HG02571 (cell line): ENCODE data around the gene NEK10.
A peak's percentile ranks its signal among the peaks of the same experiment; 100 is the strongest.
"Not testable (repeated sequence)": the region's sequence is repeated elsewhere in the genome, so short reads cannot be mapped to it uniquely, and the experiment has no call there.

Experiments
- ATAC-seq: cut with Tn5 transposase; IDR thresholded peaks from one replicate; pipeline ENCODE4 v1.9.1; 2021; ENCODE audit warnings: mild to moderate bottlenecking, moderate library complexity; ENCODE audit not compliant: unreplicated experiment

Gene NEK10

DNA sequence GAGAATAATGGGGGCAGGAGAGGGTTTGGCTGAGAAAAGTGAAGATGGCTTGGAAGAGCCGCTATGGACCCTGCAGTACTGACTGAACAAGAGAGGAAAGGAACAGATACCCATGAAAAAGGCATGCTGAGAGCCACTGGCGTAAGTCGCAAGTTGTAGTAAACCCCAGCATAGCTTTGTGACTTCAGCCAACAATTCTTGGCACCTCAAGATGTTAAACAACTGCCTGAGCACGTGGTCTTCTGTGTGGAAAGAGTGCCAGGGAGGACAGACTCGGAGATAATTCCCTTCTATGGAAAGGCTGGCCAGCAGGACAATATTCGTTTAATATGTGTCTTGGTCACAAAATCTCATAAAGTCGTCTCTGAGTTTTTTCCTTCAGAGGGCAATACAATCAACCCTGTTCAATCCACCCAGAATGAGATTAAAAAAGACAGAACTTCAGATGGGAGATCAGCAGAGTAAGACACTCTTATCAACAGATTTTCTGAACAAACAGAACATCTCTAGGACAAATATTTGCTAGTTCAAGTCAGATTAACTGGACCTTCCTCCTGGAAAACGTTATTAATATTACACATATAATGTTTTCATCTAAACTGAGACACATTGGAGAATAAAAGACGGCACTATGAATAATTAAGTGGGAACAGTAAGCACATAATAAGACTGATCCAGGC, 49.2 kb downstream of the NEK10 start:
- no peak for ATAC-seq

DNA sequence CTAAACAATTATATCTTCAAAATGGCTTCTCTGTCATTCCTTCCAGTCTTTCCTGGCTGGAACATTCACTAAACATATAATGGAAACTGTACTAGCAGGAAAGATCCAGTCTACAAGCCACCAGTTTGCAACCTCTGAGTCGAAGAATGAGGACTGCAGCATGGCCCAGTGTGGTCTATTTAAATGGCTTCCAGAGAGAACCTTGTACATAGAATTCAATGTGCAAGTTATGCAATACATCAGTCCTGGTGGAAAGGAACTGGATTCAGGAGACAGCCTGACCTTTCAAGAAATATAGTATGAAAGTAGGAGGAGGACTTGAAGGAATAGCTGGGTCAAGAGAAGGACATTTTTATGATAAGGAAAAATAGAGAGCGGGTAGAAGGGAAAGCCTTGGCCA, 49.9 kb downstream of the NEK10 start:
- no peak for ATAC-seq

DNA sequence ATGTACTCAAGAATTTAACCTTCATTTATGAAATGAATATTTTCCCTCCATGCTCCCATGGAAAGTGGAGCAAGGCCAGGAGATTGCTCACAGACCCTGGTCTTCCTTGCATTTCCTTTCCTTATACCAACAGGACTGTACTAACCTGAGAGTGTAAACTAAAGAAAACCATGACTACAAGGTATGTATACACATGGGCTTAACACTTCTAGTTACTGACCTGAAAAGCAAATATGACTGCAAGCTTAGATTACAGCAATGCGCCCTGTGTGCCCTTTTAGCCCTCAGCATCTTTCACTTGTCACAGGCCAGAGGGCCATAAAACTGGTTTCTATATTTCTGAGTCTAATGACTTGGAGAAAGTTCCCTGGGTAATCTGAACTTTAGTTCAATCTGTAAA, 52.1 kb downstream of the NEK10 start:
- ATAC-seq: no peak

DNA sequence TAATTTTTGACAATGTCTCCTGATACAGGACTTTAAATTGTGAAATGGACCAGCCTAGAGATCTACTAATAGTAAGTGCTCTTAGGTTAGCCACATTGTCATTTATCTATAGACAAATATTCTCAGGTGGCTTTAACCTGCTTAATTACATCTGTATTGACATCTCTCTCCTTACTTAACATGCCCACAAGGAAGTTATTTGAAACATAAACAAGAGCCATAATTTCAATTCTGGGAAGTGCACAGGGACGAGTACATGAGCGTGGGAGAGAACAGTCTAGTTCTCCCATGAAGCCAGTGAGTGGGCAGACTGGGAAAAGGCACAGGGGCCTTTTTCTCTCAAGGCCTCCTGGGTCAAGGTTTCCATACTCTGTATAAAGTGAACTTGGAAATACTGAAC, 54.2 kb downstream of the NEK10 start:
- no peak for ATAC-seq

DNA sequence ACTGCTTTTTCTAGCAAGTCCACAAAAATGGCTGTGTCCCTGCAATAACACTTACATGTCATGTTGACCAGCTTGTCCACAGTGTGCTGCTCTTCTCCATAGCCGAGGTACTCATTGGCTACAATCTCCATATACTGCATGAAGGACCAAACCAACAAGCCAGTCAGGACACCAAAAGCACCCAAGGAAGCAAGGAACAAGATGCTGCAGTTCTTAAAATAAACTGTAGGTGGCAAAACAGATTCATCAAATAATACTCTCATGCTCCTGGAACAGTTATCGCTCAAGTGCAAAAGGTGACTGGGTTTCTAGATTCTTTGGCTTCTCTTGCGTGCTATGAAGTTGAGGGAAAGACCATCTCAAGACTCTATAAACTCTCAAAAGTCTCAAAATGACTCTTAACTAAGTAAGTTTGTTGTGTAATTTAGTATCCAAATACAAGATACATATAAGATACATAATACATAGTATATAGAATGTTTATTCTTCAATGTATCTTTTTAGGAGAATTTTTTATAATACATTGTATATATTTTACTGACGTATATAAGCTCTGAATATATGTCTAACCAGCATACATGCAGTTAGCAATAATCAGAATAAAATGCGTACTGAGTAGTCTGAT, 57.0 kb downstream of the NEK10 start:
- peak; percentile 80 for ATAC-seq

DNA sequence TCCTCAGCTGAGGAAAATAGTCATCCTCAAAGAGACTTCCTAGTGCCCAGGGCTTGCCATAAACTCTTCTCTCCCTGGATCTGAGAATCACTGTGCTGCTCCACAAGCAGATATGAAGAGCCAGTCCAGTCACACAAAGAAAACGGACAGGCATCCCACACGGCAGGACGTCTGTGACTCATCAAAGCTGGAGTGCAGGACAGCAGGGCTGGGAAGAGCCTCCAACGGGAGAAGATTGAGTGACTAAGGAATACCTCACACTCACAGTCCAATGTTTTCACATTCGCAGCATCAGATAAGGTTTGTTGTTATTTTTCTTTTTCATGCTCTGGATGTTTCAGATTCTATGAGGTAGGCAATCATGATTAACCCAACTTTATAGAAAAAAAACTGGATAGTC, 57.8 kb downstream of the NEK10 start:
- ATAC-seq: no peak

DNA sequence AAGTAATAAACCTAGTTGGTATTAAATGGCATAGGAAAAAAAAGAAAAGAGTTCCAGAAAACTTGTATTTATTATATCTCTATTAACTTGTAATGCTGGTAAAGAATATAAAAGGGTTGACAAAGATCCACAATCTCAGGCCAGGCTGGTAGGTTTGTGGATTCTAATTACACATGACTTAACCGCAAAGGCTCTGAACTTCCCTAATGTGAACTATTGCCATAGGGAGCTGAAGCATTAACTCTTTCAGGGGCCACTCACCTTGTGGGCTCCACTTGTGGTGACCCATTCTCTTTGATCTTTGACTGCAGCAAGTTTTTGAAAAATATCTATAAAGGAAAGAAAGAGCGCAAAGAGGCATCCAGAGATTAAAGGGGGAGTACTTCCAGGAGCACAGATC, 58.5 kb downstream of the NEK10 start:
- no peak for ATAC-seq

DNA sequence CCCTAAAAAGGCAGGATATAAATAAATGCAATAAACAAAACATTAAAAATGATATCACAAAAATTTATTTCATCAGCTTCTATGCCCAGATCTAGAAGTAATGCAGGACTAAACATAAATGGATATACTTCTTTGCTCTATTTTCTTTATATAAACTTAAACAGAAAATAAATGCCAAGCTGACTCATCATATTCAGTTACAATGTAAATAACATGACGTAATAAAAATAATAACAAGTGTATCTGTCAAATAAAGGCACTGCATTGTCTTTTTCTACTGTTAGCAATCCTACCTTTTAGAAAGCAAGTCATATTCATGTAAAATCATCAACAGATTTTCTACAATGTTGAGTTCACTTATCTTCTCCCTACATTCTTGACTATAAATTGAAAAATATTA, 61.6 kb downstream of the NEK10 start:
- ATAC-seq: no peak

DNA sequence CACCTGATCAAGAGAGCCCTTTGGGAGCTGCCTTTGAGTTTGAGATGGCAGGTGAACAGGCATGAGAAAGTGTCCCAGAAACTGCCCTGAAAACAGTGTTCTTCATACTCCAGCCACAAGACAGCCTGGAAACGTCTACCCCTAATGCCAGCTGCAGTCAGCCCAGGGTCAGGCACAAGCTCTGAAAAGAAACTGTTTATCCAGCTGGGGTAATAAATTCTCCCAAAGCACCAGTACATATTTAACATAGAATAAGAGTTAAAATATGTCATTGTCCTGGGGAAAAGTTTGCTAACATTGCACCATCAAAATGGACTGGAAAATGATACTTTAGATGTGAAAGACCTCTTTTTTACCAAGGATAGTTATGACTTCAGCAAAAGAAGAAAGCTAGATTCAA, 66.3 kb downstream of the NEK10 start:
- no peak for ATAC-seq

DNA sequence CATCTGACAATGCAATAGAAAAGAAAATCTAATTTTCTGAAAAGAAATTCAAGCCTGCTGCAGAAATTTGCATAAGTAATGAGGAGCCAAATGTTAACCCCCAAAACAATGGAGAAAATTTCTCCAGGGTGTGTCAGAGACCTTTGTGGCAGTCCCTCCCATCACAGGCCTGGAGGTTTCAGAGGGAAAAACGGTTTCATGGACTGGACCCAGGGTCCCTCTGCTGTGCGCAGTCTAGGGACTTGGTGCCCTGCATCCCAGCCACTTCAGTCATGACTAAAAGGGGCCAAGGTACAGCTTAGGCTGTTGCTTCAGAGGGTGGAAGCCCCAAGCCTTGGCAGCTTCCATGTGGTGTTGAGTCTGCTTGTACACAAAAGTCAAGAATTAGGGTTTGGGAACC, 70.2 kb downstream of the NEK10 start:
- not testable (repeated sequence) for ATAC-seq

DNA sequence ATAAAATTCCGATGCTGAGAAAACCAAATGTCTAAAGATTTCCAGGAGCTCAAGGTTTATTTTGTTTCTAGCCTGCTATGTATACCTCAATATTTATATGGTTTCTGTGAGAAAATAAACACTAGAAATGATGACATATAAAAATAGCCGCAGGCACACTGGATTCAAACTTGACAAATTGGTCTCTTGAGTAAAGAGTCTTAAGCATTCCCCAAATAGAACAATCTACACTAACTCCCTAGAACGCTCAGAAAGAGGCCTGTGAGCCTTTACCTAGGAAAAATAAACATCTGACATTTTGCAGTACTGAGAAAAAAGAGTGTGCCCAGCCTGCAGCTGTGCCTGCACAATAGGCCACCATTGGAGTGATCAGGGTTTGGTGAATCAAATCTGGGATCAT, 75.2 kb downstream of the NEK10 start:
- no peak for ATAC-seq

DNA sequence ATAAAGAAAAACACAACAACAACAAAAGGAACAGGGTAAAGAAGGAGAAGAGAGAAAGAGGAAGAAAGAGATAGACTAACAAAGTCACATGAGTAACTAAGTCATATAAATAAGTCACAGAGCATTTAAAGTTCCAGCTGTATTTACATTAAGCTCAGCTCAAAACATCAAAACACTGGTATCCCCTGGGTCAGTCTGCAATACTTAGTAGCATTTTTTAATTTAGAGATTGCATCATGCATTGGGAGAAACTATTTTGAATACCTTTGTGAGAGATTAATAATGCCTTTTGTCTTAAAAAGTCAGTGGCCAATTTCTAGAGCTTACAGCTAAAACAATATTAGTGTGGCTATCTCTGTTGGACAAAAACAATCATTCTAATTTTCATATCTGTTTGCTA, 78.4 kb downstream of the NEK10 start:
- no peak for ATAC-seq

DNA sequence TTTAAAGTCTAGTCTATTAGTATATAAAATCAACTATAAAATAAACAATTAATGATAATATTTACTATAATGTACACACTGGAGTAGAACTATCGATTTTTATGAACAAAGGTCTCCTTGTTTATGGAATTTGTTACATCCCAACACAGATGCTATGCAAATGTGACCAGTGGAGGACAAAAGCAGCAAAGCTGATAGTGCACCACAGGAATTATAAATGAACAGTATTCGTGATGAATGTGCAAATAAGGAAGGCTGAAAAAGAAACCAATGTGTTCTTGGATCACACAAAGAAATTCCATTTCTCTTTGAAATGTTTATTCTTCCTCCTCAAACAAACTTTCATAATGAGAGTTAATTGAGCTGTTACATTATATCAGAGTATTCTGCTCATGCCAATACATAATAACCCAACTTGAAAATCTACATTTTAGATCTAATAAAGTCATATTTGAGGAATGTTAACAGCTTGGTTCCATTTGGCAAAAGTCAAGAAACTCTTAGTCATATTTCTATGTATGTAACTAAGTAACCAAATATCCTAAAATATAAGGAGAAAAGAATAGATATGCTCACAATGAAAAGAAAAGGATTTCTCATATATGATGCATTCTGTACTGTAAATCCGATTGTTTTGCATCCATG, 79.3 kb downstream of the NEK10 start:
- ATAC-seq: no peak

DNA sequence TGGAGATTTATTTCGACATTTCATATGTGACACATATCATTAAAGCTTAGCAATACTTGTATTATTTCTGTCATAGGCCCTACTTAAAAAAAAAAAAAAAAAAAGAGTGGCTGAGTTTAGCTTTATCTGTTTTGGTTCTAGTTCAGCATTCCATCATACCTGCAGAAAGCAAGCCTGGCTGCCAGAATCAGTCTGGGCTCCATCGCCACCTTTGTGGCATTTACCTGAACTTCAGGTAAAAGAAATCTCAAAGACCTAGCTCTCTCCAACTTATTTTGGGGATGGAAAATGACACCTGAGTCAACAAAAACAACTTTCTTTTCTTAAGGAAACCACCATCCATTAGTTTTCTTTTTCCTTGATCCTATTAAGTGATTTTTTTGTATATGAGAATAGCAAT, 82.1 kb downstream of the NEK10 start:
- no peak for ATAC-seq

DNA sequence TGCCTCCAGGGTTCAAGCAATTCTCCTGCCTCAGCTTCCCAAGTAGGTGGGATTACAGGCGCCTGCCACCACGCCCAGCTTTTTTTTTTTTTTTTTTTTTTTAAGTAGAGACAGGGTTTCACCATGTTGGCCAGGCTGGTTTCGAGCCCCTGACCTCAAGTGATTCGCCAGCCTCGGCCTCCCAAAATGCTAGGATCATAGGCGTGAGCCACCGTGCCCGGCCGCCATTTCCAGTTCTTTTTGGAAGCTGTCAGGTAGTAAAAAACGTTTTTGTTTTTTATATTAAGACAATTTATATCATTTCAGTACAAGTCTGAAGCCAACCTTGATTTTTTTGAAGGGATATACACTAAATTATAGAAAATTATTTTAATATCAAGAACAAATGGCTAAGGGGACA, 82.7 kb downstream of the NEK10 start:
- ATAC-seq: not testable (repeated sequence)

DNA sequence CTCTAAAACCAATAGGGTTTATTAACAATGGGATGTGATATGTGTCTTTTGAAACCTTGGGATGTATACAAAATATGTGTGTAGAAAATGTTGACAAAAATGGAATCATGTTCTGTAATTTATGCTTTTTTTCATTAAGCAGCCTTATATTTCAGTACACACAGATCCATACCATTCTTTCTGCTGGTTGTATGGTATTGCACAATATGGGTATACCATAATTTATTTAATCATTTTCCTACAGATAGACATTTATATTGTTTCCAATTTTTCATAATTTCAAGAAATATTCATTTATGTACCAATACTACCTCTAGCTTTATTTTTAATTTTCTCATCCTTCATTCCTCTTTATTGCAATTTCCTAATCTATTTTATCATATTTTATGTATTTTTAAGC, 83.5 kb downstream of the NEK10 start:
- ATAC-seq: no peak

DNA sequence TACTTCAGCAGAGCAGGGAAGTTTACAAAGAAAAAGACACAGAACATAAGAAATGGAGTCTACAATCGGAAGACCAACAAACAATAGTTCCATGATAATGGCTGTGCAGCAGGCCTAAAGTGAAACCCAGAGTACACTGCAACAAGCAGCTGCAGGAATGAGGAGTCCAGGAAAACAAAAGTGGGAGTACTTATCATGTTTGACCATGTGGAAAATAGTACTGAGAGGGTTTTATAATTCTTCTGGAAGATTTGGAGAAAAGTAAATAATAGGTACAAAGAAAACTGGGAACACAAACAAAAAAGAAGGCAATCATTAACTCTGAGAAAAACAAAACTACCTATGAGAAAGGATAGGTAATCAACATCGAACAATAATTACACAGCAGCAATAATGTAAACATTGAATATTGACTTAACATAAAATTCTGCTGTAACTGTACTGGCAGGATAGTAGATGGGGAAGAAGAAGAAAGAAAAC, 87.5 kb downstream of the NEK10 start:
- ATAC-seq: no peak

DNA sequence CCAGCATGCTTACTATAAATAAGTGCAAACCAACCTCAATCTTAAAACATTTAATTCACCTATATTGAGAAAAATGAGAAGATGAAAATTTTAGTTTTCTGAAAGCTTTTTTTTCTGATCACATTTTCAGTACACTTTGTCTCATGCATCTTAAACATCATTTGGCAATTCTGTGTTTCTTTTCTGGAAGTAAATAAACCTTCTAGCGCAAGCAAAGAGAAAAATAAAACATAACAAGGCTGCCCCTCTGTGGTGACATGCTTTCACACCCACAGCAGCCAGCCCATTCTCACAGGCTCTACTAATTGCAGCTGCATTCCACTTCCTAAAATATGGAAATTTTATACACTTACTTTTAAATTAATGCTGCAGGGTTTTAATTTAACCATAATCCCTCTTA, 90.1 kb downstream of the NEK10 start:
- no peak for ATAC-seq

DNA sequence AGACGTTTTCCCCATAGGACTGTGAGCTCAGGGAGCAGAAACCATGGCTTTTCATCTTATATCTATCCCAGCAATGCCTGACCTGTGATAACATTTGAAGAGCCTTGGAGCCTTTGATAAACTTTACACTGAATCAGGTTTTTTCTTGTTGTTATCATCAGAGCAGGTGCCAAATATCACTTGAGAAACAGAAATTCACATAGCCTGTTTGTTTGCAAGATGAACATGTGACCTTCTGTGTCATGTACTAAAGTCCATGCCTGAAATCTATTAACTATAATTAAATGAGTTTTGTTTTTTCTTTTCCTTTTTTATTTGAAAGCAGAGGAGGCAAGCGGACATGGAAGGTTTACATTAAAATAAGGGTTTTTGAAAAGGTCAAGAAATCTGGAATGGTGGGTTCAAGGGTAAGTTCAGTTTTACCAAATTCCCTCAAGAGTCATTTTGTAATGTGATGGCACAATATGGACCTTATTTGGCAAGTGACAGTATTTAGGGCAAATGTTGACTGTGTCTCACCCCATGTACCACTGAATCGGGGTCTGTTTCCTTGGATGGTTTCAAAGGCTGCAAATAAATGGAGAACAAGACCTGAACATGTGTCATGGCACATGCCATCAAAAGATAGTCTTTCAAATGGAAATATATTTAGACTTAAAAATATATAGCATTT, 90.7 kb downstream of the NEK10 start:
- ATAC-seq: no peak

DNA sequence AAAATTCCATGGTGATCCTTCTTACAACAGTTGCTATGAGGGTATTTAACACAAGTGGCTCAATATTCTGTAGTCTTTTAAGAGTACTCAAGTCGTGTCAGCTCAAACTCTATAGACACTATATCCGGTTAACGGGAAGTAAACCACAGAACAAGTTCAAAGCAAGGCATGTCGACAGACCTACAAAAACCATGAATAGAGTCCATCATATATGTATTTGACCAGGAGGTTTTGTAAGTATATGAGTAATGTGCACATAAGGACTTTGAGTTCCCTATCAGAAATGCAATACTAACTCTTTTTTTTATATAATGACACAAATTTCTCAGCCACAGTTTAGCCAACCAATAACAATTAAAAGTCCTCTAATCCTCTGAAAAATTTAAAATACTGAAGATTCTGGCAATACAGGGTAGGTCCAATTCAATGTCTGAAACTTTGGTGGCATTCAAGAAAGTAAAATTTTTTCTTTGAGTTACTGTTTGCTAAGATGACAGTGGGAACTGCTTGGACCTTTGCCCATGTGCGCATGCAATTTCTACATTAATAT, 93.7 kb downstream of the NEK10 start:
- ATAC-seq: no peak

DNA sequence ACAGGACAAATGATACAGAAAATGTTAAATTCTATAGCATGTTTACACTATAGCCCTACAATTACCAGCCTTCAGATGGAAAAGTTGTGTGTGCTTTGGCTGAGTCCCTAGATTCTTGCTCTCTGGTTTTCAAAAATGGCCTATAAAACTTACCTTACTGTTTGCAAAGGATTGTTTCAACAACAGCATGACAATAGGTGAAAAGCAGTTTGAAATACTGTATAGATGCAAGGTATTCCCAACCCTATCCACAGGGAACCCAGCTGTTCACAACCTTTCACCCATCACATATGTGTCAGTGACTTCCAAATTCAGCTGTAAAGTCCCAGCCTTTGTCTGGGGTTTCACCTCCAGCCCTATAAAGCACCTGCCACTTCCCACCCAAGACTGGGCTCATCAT, 97.3 kb downstream of the NEK10 start:
- no peak for ATAC-seq

DNA sequence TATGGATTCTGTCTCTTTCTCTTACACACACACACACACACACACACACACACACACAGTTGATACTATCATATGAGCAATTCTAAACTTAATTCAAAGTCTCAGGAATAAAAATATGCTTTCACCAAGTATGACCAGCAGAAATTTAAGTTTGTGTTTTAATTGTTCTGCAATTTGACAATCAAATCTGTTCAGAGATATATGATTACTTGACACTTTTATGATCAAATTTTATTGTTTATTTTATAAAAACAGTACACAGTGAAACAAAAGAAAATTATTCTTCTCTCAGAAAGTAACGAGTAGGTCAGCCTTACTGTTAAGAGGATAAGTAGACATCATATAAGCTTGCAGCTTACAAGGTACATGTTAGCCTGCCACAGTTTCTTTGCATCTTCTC, 114.3 kb downstream of the NEK10 start:
- no peak for ATAC-seq
